A673 (cell line): Measurements from ENCODE around the gene CEACAM5. TPM values are rescaled to one million over a fixed set of nuclear protein-coding genes. Genes with fewer than 3 reads are reported as not detected.
"Not testable (repeated sequence)": the region's sequence is repeated elsewhere in the genome, so short reads cannot be mapped to it uniquely, and the experiment has no call there.

Source experiments
- BruUV-seq: library from RNA; stranded (reverse); fragments of 400-500 nt; replicated peaks from 2 replicates; lab custom pipeline; 2021; lab: Mats Ljungman, UMichigan
- CTCF ChIA-PET: fragments of 300-600 bp; sonication (Branson Sonifier 250); formaldehyde crosslinking; loops from one replicate; lab custom pipeline; 2022; ENCODE audit warnings: antibody characterized with exemption; lab: Charles Lee
- POLR2A ChIA-PET: fragments of 300-600 bp; sonication (Branson Sonifier 250); formaldehyde crosslinking; loops from one replicate; lab custom pipeline; 2022; ENCODE audit warnings: antibody characterized with exemption; ENCODE audit not compliant: low non-redundant PET; lab: Charles Lee
- DNase-seq: peaks from one replicate; pipeline ENCODE4 v3.0.0-alpha.2; 2015; ENCODE audit warnings: low spot score
- H3K27ac ChIP-seq: fragments of 200-600 bp; sonication (generic); 2 replicates; pipeline ENCODE4 v1.5.1; 2016; ENCODE audit warnings: mixed run types, low read depth, mild to moderate bottlenecking, mixed read lengths, antibody characterized with exemption, low read length; ENCODE audit not compliant: poor library complexity, severe bottlenecking
- H3K27me3 ChIP-seq: fragments of 200-600 bp; sonication (generic); replicated peaks from 2 replicates; pipeline ENCODE4 v1.6.1; 2017; ENCODE audit warnings: mixed run types, low read depth, mild to moderate bottlenecking, mixed read lengths, antibody characterized with exemption, low read length; ENCODE audit not compliant: insufficient read depth, poor library complexity
- H3K36me3 ChIP-seq: fragments of 200-600 bp; sonication (generic); 2 replicates; pipeline ENCODE4 v1.6.1; 2016; ENCODE audit warnings: mixed run types, mild to moderate bottlenecking, mixed read lengths, antibody characterized with exemption, low read length; ENCODE audit not compliant: insufficient read depth, poor library complexity, severe bottlenecking
- H3K4me1 ChIP-seq: fragments of 200-600 bp; sonication (generic); 2 replicates; pipeline ENCODE4 v1.6.1; 2017; ENCODE audit warnings: mixed run types, mild to moderate bottlenecking, mixed read lengths, antibody characterized with exemption, low read length; ENCODE audit not compliant: insufficient read depth, poor library complexity, severe bottlenecking
- H3K4me3 ChIP-seq: fragments of 200-600 bp; sonication (generic); 2 replicates; pipeline ENCODE4 v1.5.1; 2016; ENCODE audit warnings: low read depth, mixed run types, mild to moderate bottlenecking, mixed read lengths, low read length; ENCODE audit not compliant: poor library complexity, severe bottlenecking
- H3K9me3 ChIP-seq: fragments of 200-600 bp; sonication (generic); 2 replicates; pipeline ENCODE4 v1.6.1; 2016; ENCODE audit warnings: mixed run types, low read depth, mild to moderate bottlenecking, mixed read lengths, antibody characterized with exemption, low read length; ENCODE audit not compliant: poor library complexity, severe bottlenecking
- EZH2 ChIP-seq: fragments of 200-600 bp; sonication (generic); IDR thresholded peaks from 2 replicates; pipeline ENCODE4 v1.6.1; 2017; ENCODE audit warnings: borderline replicate concordance, low read depth, mild to moderate bottlenecking, mixed read lengths, antibody characterized with exemption, low read length; ENCODE audit not compliant: poor library complexity, severe bottlenecking
- intact Hi-C: fragments of 100-400 bp; cut with micrococcal nuclease; formaldehyde crosslinking; loops from one replicate; pipeline ENCODE4 v1.10.0; 2022; ENCODE audit not compliant: unreplicated experiment
- total RNA-seq: library from RNA; stranded (reverse); gene quantifications from 2 replicates; pipeline ENCODE4 v1.2.3, GENCODE V29; 2021
- TF ChIP-seq, protein P1 (sequence below): fragments of 300-800, 200-600 bp; sonication (generic); conservative IDR thresholded peaks from 2 replicates; pipeline ENCODE4 v1.5.1; 2017; ENCODE audit warnings: low read depth, mild to moderate bottlenecking, antibody characterized with exemption, low read length, moderate library complexity, mixed read lengths

The CEACAM5 gene
- total RNA-seq, 1 experiment from 2014 or later: 0.54 TPM

GRCh38 chr19:41707871-41708371 lies 505 bp upstream of the CEACAM5 start:
- Histone ChIP-seq H3K9me3 (no peaks in the 10 kb centered on the region), H3K4me3 (no peak overlapping the region), H3K36me3 (no peaks in the 10 kb centered on the region), H3K4me1 (peaks cover 13% of the 10 kb centered on the region), H3K27me3 (no peaks in the 10 kb centered on the region), H3K27ac (no peak overlapping the region)
- TF ChIP-seq, protein P1, sequence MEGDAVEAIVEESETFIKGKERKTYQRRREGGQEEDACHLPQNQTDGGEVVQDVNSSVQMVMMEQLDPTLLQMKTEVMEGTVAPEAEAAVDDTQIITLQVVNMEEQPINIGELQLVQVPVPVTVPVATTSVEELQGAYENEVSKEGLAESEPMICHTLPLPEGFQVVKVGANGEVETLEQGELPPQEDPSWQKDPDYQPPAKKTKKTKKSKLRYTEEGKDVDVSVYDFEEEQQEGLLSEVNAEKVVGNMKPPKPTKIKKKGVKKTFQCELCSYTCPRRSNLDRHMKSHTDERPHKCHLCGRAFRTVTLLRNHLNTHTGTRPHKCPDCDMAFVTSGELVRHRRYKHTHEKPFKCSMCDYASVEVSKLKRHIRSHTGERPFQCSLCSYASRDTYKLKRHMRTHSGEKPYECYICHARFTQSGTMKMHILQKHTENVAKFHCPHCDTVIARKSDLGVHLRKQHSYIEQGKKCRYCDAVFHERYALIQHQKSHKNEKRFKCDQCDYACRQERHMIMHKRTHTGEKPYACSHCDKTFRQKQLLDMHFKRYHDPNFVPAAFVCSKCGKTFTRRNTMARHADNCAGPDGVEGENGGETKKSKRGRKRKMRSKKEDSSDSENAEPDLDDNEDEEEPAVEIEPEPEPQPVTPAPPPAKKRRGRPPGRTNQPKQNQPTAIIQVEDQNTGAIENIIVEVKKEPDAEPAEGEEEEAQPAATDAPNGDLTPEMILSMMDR: no peak
- no peak for TF ChIP-seq EZH2
- intact Hi-C loops: loop anchor here (1.0 kb wide), 1 partner anchor 38 kb away; no protein-coding TSS in a partner anchor
- CTCF ChIA-PET: no interaction called here
- POLR2A ChIA-PET: no interaction called here
- no TSS peak for BruUV-seq
- no peak for DNase-seq

DNA sequence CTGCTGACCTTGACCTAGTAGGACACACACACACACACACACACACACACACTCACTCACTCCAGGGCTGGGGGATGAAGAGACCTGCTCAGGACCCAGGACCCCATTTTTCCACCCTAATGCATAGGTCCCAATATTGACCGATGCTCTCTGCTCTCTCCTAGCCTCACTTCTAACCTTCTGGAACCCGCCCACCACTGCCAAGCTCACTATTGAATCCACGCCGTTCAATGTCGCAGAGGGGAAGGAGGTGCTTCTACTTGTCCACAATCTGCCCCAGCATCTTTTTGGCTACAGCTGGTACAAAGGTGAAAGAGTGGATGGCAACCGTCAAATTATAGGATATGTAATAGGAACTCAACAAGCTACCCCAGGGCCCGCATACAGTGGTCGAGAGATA lies 1.1 kb downstream of the CEACAM5 start:
- H3K36me3 ChIP-seq, POLR2A ChIA-PET, H3K4me3 ChIP-seq, BruUV-seq, H3K9me3 ChIP-seq, DNase-seq, H3K27ac ChIP-seq, intact Hi-C loops, H3K27me3 ChIP-seq: not testable (repeated sequence)
- peaks cover 11% of the 10 kb centered on the region for H3K4me1 ChIP-seq
- CTCF ChIA-PET: interaction anchor here (1.4 kb wide), 1 partner anchor 44 kb away, joined by 3 read pairs; no protein-coding TSS in a partner anchor

- H3K9me3 ChIP-seq: no peaks in the 10 kb centered on the region
- no peaks in the 10 kb centered on the region for H3K36me3 ChIP-seq
- DNase-seq: no peak
- CTCF ChIA-PET: interaction anchor here (1.4 kb wide), 1 partner anchor 43 kb away, joined by 3 read pairs; no protein-coding TSS in a partner anchor
- intact Hi-C loops: no loop called here
- TF ChIP-seq, protein P1: no peak
- no peak for TF ChIP-seq EZH2
- no TSS peak for BruUV-seq
- no peaks in the 10 kb centered on the region for H3K27me3 ChIP-seq
- POLR2A ChIA-PET: no interaction called here
- no peak overlapping the region for H3K4me3 ChIP-seq
- H3K4me1 ChIP-seq: peaks cover 11% of the 10 kb centered on the region
- H3K27ac ChIP-seq: no peak overlapping the region
Measured at GRCh38 chr19:41709951-41710645, 1.7 kb downstream of the CEACAM5 start.
